Measurements from ENCODE around the gene MAPK1.

GRCh38 chr22:21840236-21840823 is 27.1 kb downstream of the MAPK1 start:
- TF ChIP-seq CTCF (IDR thresholded peaks at IDR 0.05) = no peak
- TF ChIP-seq POLR2A (IDR thresholded peaks at IDR 0.05) = no peak

Measured in esophagus squamous epithelium (tissue), 4 donors.